Activated naive CD4-positive, alpha-beta T cell treated with anti-CD3 and anti-CD28 coated beads, Interleukin-2, amount 50 U/mL, for 24 hours (primary cell): Measurements from ENCODE around the gene CADM2.

ENCODE experiments used
- H3K27ac Mint-ChIP-seq: one replicate; pipeline ENCODE4 v1.8.0; 2021; ENCODE audit warnings: mild to moderate bottlenecking, mixed read lengths
- H3K27me3 Mint-ChIP-seq: one replicate; pipeline ENCODE4 v1.8.0; 2021; ENCODE audit warnings: mixed read lengths
- H3K36me3 Mint-ChIP-seq: one replicate; pipeline ENCODE4 v1.8.0; 2021; ENCODE audit warnings: mixed read lengths
- H3K4me1 Mint-ChIP-seq: one replicate; pipeline ENCODE4 v1.8.0; 2021; ENCODE audit warnings: mixed read lengths
- H3K4me3 Mint-ChIP-seq: one replicate; pipeline ENCODE4 v1.8.0; 2021; ENCODE audit warnings: mild to moderate bottlenecking, mixed read lengths
- H3K9me3 Mint-ChIP-seq: one replicate; pipeline ENCODE4 v1.8.0; 2021; ENCODE audit warnings: mixed read lengths

Gene CADM2

GRCh38 chr3:85790445-85791030 is 831.7 kb downstream of the CADM2 start:
- Mint-ChIP-seq H3K27ac (no peak overlapping the region), H3K4me3 (no peak overlapping the region), H3K27me3 (no peaks in the 10 kb centered on the region), H3K36me3 (no peaks in the 10 kb centered on the region), H3K4me1 (no peaks in the 10 kb centered on the region), H3K9me3 (peaks cover 10% of the 10 kb centered on the region)

DNA sequence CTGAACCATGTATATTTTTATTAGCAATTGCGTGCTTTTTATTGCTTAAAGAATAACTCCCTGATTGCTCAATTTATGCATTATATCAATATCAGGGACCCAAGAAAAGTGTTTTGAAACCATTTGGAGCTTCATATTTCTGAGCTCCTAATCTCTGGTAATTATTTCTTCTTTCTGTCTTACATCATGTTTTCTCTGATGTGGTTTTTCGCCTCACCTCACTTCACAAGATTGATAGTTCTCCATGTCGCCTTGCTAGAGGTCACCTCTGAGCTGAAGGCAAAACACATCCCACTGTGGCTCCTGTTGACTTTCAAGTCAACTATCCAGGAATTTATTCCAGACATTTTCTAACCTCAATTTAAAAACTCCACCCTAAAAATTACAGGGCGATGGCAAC is 837.4 kb downstream of the CADM2 start:
- H3K27ac Mint-ChIP-seq = no peak overlapping the region
- no peaks in the 10 kb centered on the region for H3K27me3 Mint-ChIP-seq
- H3K4me1 Mint-ChIP-seq = no peaks in the 10 kb centered on the region
- no peaks in the 10 kb centered on the region for H3K36me3 Mint-ChIP-seq
- no peak overlapping the region for H3K4me3 Mint-ChIP-seq
- H3K9me3 Mint-ChIP-seq = peaks cover 10% of the 10 kb centered on the region

DNA sequence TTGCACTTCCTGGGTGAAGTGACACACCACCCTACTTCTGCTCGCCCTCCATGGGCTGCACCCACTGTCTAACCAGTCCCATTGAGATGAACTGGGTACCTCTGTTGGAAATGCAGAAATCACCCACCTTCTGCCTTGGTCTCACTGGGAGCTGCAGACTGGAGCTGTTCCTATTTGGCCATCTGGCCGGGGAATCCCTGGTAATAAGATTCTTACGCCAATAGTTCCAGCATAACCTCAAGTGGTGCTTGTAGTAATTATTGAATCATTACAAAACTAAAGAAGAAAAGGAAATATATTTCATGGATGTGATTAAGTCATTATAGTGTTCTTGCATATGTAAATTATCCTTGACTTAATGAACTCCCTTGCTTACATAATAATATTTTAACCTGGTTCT is 841.9 kb downstream of the CADM2 start:
- Mint-ChIP-seq H3K27me3 (no peaks in the 10 kb centered on the region), H3K4me3 (no peak overlapping the region), H3K36me3 (no peaks in the 10 kb centered on the region), H3K4me1 (no peaks in the 10 kb centered on the region), H3K27ac (no peak overlapping the region), H3K9me3 (no peaks in the 10 kb centered on the region)

GRCh38 chr3:85801955-85802354 is 843.2 kb downstream of the CADM2 start:
- no peaks in the 10 kb centered on the region for H3K27me3 Mint-ChIP-seq
- no peak overlapping the region for H3K27ac Mint-ChIP-seq
- no peaks in the 10 kb centered on the region for H3K4me1 Mint-ChIP-seq
- H3K4me3 Mint-ChIP-seq = no peak overlapping the region
- H3K9me3 Mint-ChIP-seq = no peaks in the 10 kb centered on the region
- H3K36me3 Mint-ChIP-seq = no peaks in the 10 kb centered on the region

GRCh38 chr3:85808755-85809154 is 850.0 kb downstream of the CADM2 start:
- H3K4me3 Mint-ChIP-seq = no peak overlapping the region
- H3K9me3 Mint-ChIP-seq = no peaks in the 10 kb centered on the region
- no peaks in the 10 kb centered on the region for H3K4me1 Mint-ChIP-seq
- no peak overlapping the region for H3K27ac Mint-ChIP-seq
- H3K27me3 Mint-ChIP-seq = no peaks in the 10 kb centered on the region
- H3K36me3 Mint-ChIP-seq = no peaks in the 10 kb centered on the region

GRCh38 chr3:85821130-85821756 is 862.5 kb downstream of the CADM2 start:
- no peaks in the 10 kb centered on the region for H3K36me3 Mint-ChIP-seq
- no peaks in the 10 kb centered on the region for H3K4me1 Mint-ChIP-seq
- no peaks in the 10 kb centered on the region for H3K27me3 Mint-ChIP-seq
- no peaks in the 10 kb centered on the region for H3K9me3 Mint-ChIP-seq
- no peak overlapping the region for H3K4me3 Mint-ChIP-seq
- H3K27ac Mint-ChIP-seq = no peak overlapping the region

DNA sequence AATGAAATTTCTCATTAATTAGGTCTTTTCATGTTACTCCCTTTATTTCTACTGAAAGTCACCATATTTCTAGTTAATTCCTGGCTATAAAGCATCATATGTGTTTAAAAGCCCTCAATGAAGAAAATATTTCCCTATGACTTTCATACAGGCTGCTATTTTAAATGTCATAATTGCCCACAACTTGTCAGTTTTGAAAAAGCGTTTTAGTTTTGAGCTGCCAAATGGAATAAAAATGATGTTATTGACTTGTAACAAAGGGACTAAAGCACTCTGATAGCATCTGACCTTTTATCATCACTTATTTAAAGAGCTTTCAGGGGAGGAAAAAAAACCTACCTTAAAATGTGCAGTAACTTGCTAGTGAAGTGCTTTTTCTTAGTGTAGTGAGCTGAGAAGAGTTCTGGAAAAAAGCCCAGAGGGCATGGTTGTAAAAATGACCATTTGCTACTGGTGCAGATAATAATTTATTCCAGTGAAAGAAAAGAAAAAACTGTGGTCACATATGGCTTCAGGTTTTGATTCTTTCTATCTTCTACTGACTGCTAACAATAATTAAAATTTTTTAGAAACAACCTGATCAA is 877.2 kb downstream of the CADM2 start:
- Mint-ChIP-seq H3K4me1 (no peaks in the 10 kb centered on the region), H3K27me3 (no peaks in the 10 kb centered on the region), H3K4me3 (no peak overlapping the region), H3K36me3 (no peaks in the 10 kb centered on the region), H3K27ac (no peak overlapping the region), H3K9me3 (no peaks in the 10 kb centered on the region)

GRCh38 chr3:85837402-85837801 is 878.6 kb downstream of the CADM2 start:
- H3K27me3 Mint-ChIP-seq = no peaks in the 10 kb centered on the region
- H3K27ac Mint-ChIP-seq = no peak overlapping the region
- H3K36me3 Mint-ChIP-seq = no peaks in the 10 kb centered on the region
- H3K4me3 Mint-ChIP-seq = no peak overlapping the region
- H3K4me1 Mint-ChIP-seq = no peaks in the 10 kb centered on the region
- no peaks in the 10 kb centered on the region for H3K9me3 Mint-ChIP-seq

GRCh38 chr3:85838921-85839320 is 880.1 kb downstream of the CADM2 start:
- H3K36me3 Mint-ChIP-seq = no peaks in the 10 kb centered on the region
- H3K27ac Mint-ChIP-seq = no peak overlapping the region
- no peaks in the 10 kb centered on the region for H3K9me3 Mint-ChIP-seq
- H3K4me3 Mint-ChIP-seq = no peak overlapping the region
- H3K4me1 Mint-ChIP-seq = no peaks in the 10 kb centered on the region
- H3K27me3 Mint-ChIP-seq = no peaks in the 10 kb centered on the region

DNA sequence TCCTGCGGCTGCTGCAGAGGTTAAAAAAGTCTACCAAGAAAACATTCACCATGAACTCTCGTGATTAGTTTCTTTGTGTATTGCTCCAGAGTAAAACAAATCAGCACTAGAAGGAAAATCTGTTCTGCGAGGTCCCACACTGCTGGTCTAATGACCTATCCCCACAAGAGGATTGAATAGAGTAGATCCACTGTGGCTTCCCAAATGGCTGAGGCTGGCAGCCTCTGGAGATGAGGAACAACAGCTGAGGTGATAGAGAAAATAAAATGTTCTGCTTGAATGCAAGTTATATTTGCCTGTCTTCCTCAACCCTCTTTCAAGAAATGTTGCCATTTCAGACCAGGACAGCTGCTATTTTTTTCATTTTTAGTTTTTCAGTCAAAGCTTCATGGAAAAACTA is 883.3 kb downstream of the CADM2 start:
- H3K4me3 Mint-ChIP-seq = no peak overlapping the region
- H3K9me3 Mint-ChIP-seq = no peaks in the 10 kb centered on the region
- no peaks in the 10 kb centered on the region for H3K27me3 Mint-ChIP-seq
- no peaks in the 10 kb centered on the region for H3K4me1 Mint-ChIP-seq
- H3K36me3 Mint-ChIP-seq = no peaks in the 10 kb centered on the region
- no peak overlapping the region for H3K27ac Mint-ChIP-seq

GRCh38 chr3:85846940-85847339 is 888.2 kb downstream of the CADM2 start:
- Mint-ChIP-seq H3K4me3 (no peak overlapping the region), H3K4me1 (no peaks in the 10 kb centered on the region), H3K9me3 (peaks cover 5% of the 10 kb centered on the region), H3K36me3 (no peaks in the 10 kb centered on the region), H3K27ac (no peak overlapping the region), H3K27me3 (no peaks in the 10 kb centered on the region)

DNA sequence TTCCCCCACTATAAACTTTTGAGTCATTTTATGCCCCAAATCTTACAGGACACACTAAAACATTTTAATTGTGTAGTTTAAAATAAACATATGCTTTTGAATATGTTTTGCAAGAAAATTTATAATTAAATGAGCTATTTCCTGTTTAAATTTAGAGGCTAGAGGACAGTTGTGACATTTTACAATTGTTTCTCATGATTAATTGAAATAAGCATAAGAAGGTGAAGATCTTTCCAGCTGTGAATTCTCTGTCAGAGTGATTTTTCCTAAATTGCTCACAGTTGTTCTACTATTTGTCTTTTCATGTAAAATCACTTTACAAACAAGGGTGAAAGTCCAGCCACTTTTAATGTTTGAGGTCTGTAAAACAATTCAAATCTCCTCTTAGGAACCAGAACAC is 892.3 kb downstream of the CADM2 start:
- Mint-ChIP-seq H3K27ac (no peak overlapping the region), H3K9me3 (peaks cover 5% of the 10 kb centered on the region), H3K27me3 (no peaks in the 10 kb centered on the region), H3K36me3 (no peaks in the 10 kb centered on the region), H3K4me1 (no peaks in the 10 kb centered on the region), H3K4me3 (no peak overlapping the region)

- H3K27me3 Mint-ChIP-seq = no peaks in the 10 kb centered on the region
- no peaks in the 10 kb centered on the region for H3K4me1 Mint-ChIP-seq
- no peak overlapping the region for H3K27ac Mint-ChIP-seq
- H3K36me3 Mint-ChIP-seq = no peaks in the 10 kb centered on the region
- H3K4me3 Mint-ChIP-seq = no peak overlapping the region
- H3K9me3 Mint-ChIP-seq = peaks cover 5% of the 10 kb centered on the region
These were observed 895.0 kb downstream of the CADM2 start for GRCh38 chr3:85853805-85854204.

DNA sequence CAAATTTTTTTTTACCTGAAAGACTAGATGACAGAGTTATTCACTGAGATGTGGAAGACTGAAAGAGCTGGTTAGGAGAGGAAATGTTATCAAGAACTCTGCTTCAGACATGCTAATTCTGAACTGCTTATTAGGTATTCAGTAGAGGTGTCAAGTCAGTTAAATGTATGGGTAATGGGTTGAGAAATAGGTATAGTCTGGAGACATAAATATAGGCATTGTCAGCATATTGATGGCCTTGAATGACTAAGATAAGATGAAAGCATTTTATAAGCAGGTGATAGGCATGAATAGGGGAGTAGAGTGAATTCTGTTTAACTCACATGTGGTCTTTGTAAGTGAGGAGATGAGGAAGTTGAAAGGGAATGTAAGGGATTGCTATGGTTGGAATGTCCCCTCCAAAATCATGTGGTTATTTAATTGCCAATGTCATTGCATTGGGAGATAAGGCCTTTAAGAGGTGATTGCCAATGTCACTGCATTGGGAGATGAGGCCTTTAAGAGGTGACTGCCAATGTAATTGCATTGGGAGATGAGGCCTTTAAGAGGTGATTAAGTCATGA is 904.2 kb downstream of the CADM2 start:
- H3K9me3 Mint-ChIP-seq = no peaks in the 10 kb centered on the region

GRCh38 chr3:85864896-85865295 is 906.1 kb downstream of the CADM2 start:
- no peaks in the 10 kb centered on the region for H3K36me3 Mint-ChIP-seq
- no peaks in the 10 kb centered on the region for H3K27me3 Mint-ChIP-seq
- H3K4me3 Mint-ChIP-seq = no peak overlapping the region
- no peak overlapping the region for H3K27ac Mint-ChIP-seq
- no peaks in the 10 kb centered on the region for H3K9me3 Mint-ChIP-seq
- H3K4me1 Mint-ChIP-seq = no peaks in the 10 kb centered on the region

More for the DNA sequence above, 904.2 kb downstream of the CADM2 start:
- H3K27ac Mint-ChIP-seq = no peak overlapping the region
- H3K4me3 Mint-ChIP-seq = no peak overlapping the region
- H3K27me3 Mint-ChIP-seq = no peaks in the 10 kb centered on the region
- no peaks in the 10 kb centered on the region for H3K36me3 Mint-ChIP-seq
- H3K4me1 Mint-ChIP-seq = no peaks in the 10 kb centered on the region

GRCh38 chr3:85867072-85867471 is 908.3 kb downstream of the CADM2 start:
- no peaks in the 10 kb centered on the region for H3K27me3 Mint-ChIP-seq
- H3K36me3 Mint-ChIP-seq = no peaks in the 10 kb centered on the region
- H3K9me3 Mint-ChIP-seq = no peaks in the 10 kb centered on the region
- no peak overlapping the region for H3K27ac Mint-ChIP-seq
- no peak overlapping the region for H3K4me3 Mint-ChIP-seq
- no peaks in the 10 kb centered on the region for H3K4me1 Mint-ChIP-seq
